Type B pancreatic cell (in vitro differentiated cells): ENCODE results near the gene GNPTAB. TPM values are rescaled to one million over a fixed set of nuclear protein-coding genes. Genes with fewer than 3 reads are reported as not detected.

Experiments used
- DNase-seq: peaks from one replicate; pipeline ENCODE4 v3.0.0; 2021; ENCODE audit warnings: mixed read lengths; ENCODE audit not compliant: unreplicated experiment; ENCODE audit errors: extremely low spot score
- H3K27ac Mint-ChIP-seq: 2 replicates; pipeline ENCODE4 v1.8.0; 2021; ENCODE audit warnings: mild to moderate bottlenecking, mixed read lengths
- H3K27me3 Mint-ChIP-seq: 2 replicates; pipeline ENCODE4 v1.8.0; 2021; ENCODE audit warnings: mixed read lengths
- H3K36me3 Mint-ChIP-seq: 2 replicates; pipeline ENCODE4 v1.8.0; 2021; ENCODE audit warnings: mixed read lengths
- H3K4me1 Mint-ChIP-seq: one replicate; pipeline ENCODE4 v1.8.0; 2021; ENCODE audit warnings: mixed read lengths; ENCODE audit not compliant: unreplicated experiment
- H3K4me3 Mint-ChIP-seq: 2 replicates; pipeline ENCODE4 v1.8.0; 2021; ENCODE audit warnings: mild to moderate bottlenecking, mixed read lengths
- H3K9me3 Mint-ChIP-seq: 2 replicates; pipeline ENCODE4 v1.8.0; 2021; ENCODE audit warnings: mixed read lengths
- total RNA-seq: library from RNA; stranded (reverse); gene quantifications from 2 replicates; pipeline ENCODE4 v1.2.1, GENCODE V29; 2021; ENCODE audit warnings: low replicate concordance
- TF ChIP-seq, protein P1 (sequence below): fragments of 200-600 bp; sonication (generic); conservative IDR thresholded peaks from 2 replicates; pipeline ENCODE4 v1.5.0; 2021; ENCODE audit warnings: antibody characterized with exemption, mild to moderate bottlenecking

GNPTAB gene
- total RNA-seq, 1 donor from 2014 or later, result 29.4 TPM

DNA sequence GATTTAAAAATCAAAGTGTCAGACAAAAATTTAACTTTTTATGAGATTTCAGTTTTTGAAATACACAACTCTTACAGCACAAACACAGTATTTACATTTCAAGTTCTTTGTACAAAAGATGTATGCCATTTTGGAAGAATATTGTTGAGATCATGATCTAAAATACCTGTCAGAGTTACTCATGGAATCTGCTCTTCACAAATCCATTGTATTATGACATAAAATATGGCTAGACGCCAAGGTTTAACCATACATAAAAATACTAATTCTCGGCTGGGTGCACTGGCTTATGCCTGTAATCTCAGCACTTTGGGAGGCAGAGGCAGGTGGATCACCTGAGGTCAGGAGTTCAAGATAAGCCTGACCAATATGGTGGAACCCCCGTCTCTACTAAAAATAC is 85.3 kb downstream of the GNPTAB start:
- Mint-ChIP-seq H3K4me3 (no peak overlapping the region), H3K36me3 (peaks cover 33% of the 10 kb centered on the region), H3K27me3 (no peaks in the 10 kb centered on the region), H3K4me1 (no peaks in the 10 kb centered on the region), H3K9me3 (no peaks in the 10 kb centered on the region), H3K27ac (no peak overlapping the region)
- TF ChIP-seq, protein P1, sequence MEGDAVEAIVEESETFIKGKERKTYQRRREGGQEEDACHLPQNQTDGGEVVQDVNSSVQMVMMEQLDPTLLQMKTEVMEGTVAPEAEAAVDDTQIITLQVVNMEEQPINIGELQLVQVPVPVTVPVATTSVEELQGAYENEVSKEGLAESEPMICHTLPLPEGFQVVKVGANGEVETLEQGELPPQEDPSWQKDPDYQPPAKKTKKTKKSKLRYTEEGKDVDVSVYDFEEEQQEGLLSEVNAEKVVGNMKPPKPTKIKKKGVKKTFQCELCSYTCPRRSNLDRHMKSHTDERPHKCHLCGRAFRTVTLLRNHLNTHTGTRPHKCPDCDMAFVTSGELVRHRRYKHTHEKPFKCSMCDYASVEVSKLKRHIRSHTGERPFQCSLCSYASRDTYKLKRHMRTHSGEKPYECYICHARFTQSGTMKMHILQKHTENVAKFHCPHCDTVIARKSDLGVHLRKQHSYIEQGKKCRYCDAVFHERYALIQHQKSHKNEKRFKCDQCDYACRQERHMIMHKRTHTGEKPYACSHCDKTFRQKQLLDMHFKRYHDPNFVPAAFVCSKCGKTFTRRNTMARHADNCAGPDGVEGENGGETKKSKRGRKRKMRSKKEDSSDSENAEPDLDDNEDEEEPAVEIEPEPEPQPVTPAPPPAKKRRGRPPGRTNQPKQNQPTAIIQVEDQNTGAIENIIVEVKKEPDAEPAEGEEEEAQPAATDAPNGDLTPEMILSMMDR, result no peak
- DNase-seq, result no peak

DNA sequence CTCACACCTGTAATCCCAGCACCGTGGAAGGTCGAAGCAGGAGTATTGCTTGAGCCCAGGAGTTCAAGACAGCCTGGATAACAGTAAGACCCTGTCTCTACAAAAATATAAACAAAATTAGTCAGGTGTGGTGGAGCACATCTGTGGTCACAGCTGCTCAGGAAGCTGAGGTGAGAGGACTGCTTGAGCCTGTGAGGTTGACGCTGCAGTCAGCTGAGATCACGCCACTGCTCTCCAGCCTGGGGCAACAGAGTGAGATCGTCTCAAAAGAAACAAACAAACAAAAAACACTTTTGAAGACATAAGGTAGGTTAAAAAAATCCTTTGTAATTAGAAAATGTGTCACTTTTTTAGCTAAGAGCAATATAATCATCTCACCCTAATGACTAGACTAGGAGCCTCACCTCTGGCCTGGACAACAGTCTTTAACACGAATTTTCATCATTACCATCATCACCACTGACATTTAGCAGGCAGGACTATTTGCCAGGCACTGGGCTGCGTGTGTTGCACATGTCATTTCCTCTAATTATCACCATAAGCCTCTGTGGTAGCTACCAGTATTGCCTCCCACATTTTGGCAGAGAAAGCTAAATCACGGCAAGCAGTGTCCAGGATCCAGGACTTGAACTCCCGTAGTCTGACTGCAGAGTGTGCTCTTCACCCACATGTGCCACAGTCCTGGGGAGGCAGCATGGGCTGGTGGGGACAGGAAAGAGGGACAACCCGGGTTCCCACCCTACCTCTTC is 86.9 kb downstream of the GNPTAB start:
- H3K27ac Mint-ChIP-seq, result no peak overlapping the region
- TF ChIP-seq, protein P1, result no peak
- no peaks in the 10 kb centered on the region for H3K4me1 Mint-ChIP-seq
- H3K36me3 Mint-ChIP-seq, result peaks cover 24% of the 10 kb centered on the region
- no peak overlapping the region for H3K4me3 Mint-ChIP-seq
- H3K27me3 Mint-ChIP-seq, result no peaks in the 10 kb centered on the region
- DNase-seq, result no peak
- no peaks in the 10 kb centered on the region for H3K9me3 Mint-ChIP-seq

DNA sequence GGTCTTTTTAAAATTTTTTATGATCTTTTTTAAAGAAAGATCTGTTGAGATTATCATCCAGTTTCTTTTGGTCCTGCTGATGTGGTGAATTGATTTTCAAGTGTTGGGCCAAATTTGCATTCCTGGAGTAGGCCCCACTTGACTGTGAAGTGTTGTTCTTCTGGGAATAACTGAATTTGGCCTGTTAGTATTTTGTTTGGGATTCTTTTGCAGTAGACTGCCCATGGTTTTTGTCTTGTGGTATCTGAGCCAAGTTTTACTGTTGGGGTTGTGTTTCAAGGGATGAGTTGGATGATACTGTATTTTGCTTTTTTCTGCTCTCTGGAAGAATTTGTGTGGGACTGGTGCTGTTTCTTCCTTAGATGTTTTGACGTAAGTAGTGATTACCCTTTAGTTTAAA is 87.5 kb downstream of the GNPTAB start:
- Mint-ChIP-seq H3K4me1 (no peaks in the 10 kb centered on the region), H3K9me3 (no peaks in the 10 kb centered on the region), H3K4me3 (no peak overlapping the region), H3K36me3 (peaks cover 19% of the 10 kb centered on the region), H3K27me3 (no peaks in the 10 kb centered on the region), H3K27ac (no peak overlapping the region)
- DNase-seq, result no peak
- TF ChIP-seq, protein P1, result no peak

DNA sequence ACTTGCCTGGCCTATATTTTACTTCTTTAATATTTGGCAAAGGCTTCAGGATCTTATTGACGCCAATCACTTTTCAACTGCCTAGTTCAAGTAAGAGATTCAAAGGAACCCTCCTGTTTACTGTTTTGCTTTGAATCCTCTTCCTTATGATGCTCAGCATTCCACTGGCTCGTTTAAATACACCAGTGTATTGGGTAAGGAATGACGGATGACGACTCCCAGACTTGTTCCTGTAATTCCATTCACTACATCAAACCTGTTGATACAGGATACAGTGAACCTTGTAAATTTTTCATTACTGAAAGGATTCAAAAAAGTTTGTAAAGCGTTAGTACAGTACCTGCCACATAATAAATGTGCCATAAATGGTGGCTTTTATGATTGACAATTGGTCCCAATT is 89.8 kb downstream of the GNPTAB start:
- Mint-ChIP-seq H3K27ac (no peak overlapping the region), H3K4me3 (no peak overlapping the region), H3K27me3 (no peaks in the 10 kb centered on the region), H3K4me1 (no peaks in the 10 kb centered on the region), H3K9me3 (no peaks in the 10 kb centered on the region), H3K36me3 (peaks cover 19% of the 10 kb centered on the region)
- no peak for DNase-seq
- TF ChIP-seq, protein P1, result no peak

DNA sequence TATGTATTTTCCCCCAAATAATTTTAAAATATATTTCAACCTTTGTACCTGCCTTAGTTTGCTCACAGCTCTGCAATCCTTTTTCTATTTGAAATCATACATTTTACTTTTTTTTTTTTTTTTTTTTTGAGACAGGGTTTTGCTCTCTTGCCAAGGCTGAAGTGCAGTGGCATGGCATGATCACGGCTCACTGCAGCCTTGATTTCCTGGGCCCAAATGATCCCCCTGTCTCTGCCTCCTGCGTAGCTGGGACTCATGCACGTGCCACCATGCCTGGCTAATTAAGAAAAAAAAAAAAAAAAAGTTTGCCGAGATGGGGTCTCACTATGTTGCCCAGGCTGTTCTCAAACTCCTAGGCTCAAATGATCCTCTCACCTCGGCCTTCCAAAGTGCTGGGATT is 90.2 kb downstream of the GNPTAB start:
- Mint-ChIP-seq H3K4me1 (no peaks in the 10 kb centered on the region), H3K4me3 (no peak overlapping the region), H3K9me3 (no peaks in the 10 kb centered on the region), H3K27me3 (no peaks in the 10 kb centered on the region), H3K27ac (no peak overlapping the region), H3K36me3 (peaks cover 19% of the 10 kb centered on the region)
- TF ChIP-seq, protein P1, result no peak
- DNase-seq, result no peak
